Measurements from ENCODE around the gene LOXL1. TPM values are rescaled to one million over a fixed set of nuclear protein-coding genes. Genes with fewer than 3 reads are reported as not detected.

LOXL1 gene
- total RNA-seq, 2 donors from 2014 or later = 2.9 to 8.4 TPM

DNA sequence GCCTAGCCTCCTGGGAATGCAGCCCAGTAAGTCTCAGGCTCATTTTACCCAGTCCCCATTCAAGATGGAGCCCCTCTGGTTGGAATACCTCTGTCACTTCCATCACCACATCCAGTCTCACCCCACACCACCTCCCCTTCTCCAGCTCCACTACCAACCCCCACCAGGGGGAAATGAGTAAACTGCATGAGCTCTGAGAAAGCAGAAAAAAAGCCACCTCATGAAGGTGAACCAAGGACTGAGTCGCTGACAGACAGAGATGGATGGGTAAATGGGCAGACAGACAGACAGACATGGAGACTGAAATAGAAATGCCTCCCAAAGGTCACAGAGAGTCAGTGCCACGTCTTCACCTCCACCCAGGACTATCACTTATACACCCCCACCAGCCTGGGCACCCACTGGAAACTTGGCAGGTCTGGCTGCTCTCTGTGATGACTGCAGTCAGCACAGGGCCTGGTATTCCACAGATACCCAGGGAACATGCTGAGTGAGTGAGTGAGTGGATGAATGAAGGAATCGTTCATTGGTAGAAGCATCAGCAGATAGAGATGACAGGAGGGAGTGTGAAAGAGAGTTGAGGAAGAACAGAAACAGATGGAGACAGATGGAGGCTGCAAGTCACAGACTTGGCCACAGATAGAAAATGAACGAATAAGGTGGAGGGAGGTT is 4.9 kb upstream of the LOXL1 start:
- peaks cover 37% of the 10 kb centered on the region for H3K4me1 Mint-ChIP-seq
- no peaks in the 10 kb centered on the region for H3K27me3 Mint-ChIP-seq
- ATAC-seq = no peak

GRCh38 chr15:73922186-73923151 is 3.8 kb upstream of the LOXL1 start:
- Mint-ChIP-seq H3K4me1 (peaks cover 37% of the 10 kb centered on the region), H3K27me3 (no peaks in the 10 kb centered on the region), H3K27ac (peak overlapping the region; percentile 95), H3K36me3 (ENCODE audit: low read depth) (peaks cover 4% of the 10 kb centered on the region), H3K4me3 (no peak overlapping the region)
- H3K9me3 ChIP-seq (ENCODE audit: control insufficient read depth, low read length, poor library complexity, severe bottlenecking) = no peaks in the 10 kb centered on the region
- ATAC-seq (no peak), DNase-seq (no peak)

More for the DNA sequence above, 4.9 kb upstream of the LOXL1 start:
- peak overlapping the region; percentile 95 for H3K27ac Mint-ChIP-seq
- DNase-seq = no peak
- peaks cover 4% of the 10 kb centered on the region for H3K36me3 Mint-ChIP-seq (ENCODE audit: low read depth)
- H3K4me3 Mint-ChIP-seq = no peak overlapping the region
- no peaks in the 10 kb centered on the region for H3K9me3 ChIP-seq (ENCODE audit: control insufficient read depth, low read length, poor library complexity, severe bottlenecking)

GRCh38 chr15:73923156-73923487 is 3.1 kb upstream of the LOXL1 start:
- Mint-ChIP-seq H3K27ac (peak overlapping the region; percentile 94), H3K4me1 (peaks cover 39% of the 10 kb centered on the region), H3K36me3 (ENCODE audit: low read depth) (peaks cover 2% of the 10 kb centered on the region), H3K4me3 (peak overlapping the region; percentile 63), H3K27me3 (no peaks in the 10 kb centered on the region)
- no peak for ATAC-seq
- DNase-seq = no peak
- H3K9me3 ChIP-seq (ENCODE audit: control insufficient read depth, low read length, poor library complexity, severe bottlenecking) = no peaks in the 10 kb centered on the region

DNA sequence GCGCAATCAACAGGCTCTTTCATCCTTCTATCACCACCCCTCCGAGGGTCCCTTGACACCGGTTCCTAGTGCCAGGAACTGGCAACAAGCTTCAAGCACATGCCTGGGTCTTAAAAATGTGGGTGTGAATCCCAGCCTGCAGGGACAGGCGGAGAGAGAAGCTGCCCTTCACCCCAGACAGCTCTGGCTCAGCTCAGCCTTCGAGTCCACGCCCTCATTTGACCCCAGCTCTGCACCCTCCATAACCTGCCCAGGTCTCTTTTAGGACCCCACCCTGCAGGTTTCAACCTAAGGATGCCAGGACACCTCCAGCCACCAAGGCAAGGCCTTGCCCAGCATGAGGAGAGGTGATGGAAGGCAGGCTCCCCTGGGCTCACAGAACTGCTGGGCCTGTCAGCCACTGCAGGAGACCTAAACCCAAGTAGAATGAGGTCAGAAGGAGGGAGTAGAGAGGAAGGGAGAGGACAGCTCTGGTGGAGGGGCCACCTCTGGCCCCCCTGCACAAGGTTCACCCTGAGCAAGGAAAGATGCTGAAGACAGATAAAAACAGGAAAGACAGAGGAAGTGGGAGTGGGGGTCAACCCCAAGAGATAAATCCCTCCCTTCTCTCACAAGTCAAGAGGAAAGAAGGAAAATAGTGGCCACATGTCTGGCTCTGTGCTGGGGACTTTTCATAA is 2.6 kb upstream of the LOXL1 start:
- ATAC-seq (no peak), DNase-seq (no peak)
- H3K27ac Mint-ChIP-seq = peak overlapping the region; percentile 94
- H3K4me1 Mint-ChIP-seq = peaks cover 41% of the 10 kb centered on the region
- H3K27me3 Mint-ChIP-seq = no peaks in the 10 kb centered on the region
- H3K36me3 Mint-ChIP-seq (ENCODE audit: low read depth) = peaks cover 2% of the 10 kb centered on the region
- H3K4me3 Mint-ChIP-seq = peak overlapping the region; percentile 77
- no peaks in the 10 kb centered on the region for H3K9me3 ChIP-seq (ENCODE audit: control insufficient read depth, low read length, poor library complexity, severe bottlenecking)

- Mint-ChIP-seq H3K4me1 (peaks cover 41% of the 10 kb centered on the region), H3K27ac (peak overlapping the region; percentile 94), H3K36me3 (ENCODE audit: low read depth) (no peaks in the 10 kb centered on the region), H3K27me3 (no peaks in the 10 kb centered on the region), H3K4me3 (peak overlapping the region; percentile 77)
- ATAC-seq (peak; percentile 21), DNase-seq (no peak)
- no peaks in the 10 kb centered on the region for H3K9me3 ChIP-seq (ENCODE audit: control insufficient read depth, low read length, poor library complexity, severe bottlenecking)
Observed at GRCh38 chr15:73924171-73924921, 1.9 kb upstream of the LOXL1 start.

- Mint-ChIP-seq H3K27me3 (no peaks in the 10 kb centered on the region), H3K4me3 (peak overlapping the region; percentile 69), H3K36me3 (ENCODE audit: low read depth) (no peaks in the 10 kb centered on the region), H3K27ac (peak overlapping the region; percentile 94), H3K4me1 (peaks cover 36% of the 10 kb centered on the region)
- ATAC-seq = no peak
- DNase-seq = no peak
- H3K9me3 ChIP-seq (ENCODE audit: control insufficient read depth, low read length, poor library complexity, severe bottlenecking) = no peaks in the 10 kb centered on the region
Observed at GRCh38 chr15:73925848-73926218, 429 bp upstream of the LOXL1 start.

- no peaks in the 10 kb centered on the region for H3K9me3 ChIP-seq (ENCODE audit: control insufficient read depth, low read length, poor library complexity, severe bottlenecking)
- Mint-ChIP-seq H3K36me3 (ENCODE audit: low read depth) (no peaks in the 10 kb centered on the region), H3K4me1 (peaks cover 35% of the 10 kb centered on the region), H3K27ac (no peak overlapping the region), H3K4me3 (peak overlapping the region; percentile 87), H3K27me3 (no peaks in the 10 kb centered on the region)
- peak; percentile 28 for ATAC-seq
- peak in 2 of 3 donors; percentile 27 to 30 for DNase-seq
Observed at GRCh38 chr15:73927003-73927475, 777 bp downstream of the LOXL1 start.

DNA sequence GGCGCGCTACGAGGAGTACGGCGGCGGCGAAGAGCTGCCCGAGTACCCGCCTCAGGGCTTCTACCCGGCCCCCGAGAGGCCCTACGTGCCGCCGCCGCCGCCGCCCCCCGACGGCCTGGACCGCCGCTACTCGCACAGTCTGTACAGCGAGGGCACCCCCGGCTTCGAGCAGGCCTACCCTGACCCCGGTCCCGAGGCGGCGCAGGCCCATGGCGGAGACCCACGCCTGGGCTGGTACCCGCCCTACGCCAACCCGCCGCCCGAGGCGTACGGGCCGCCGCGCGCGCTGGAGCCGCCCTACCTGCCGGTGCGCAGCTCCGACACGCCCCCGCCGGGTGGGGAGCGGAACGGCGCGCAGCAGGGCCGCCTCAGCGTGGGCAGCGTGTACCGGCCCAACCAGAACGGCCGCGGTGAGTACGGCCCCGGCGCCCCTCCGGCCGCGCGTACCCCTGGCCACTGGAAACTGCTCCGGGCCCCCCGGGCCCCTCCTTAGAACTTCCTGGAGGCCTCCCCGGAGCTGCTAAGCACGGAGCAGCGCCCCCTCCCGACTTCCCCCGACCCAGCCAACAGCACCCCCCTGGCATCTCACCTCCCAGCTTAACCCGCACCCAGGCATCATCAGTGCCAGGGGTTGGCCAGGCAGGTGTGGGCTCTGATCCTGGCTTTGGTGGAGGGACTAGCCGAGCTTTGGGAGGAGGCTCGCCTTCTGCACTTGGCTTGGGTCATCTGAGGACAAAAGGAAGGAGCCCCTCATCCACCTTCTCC is 1.4 kb downstream of the LOXL1 start:
- Mint-ChIP-seq H3K4me1 (peaks cover 35% of the 10 kb centered on the region), H3K27ac (peak overlapping the region; percentile 45)
- ATAC-seq = peak; percentile 91

DNA sequence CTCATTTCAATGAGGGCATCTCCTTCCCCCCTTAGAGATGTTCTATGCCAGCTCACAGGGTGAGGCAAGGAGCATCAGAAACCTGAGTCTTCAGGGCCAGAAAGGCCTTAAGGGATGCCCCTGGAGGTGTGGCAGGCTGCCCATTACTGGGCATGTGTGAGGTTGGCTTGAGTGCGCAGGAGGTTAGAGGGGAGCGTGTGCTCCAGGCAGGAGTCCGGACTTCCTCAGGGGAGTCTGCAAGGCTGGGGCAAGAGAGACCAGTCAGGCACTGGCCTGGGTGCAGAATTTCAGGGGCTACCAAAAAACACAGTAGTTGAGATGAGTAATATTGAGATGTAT is 1.9 kb downstream of the LOXL1 start:
- no peaks in the 10 kb centered on the region for H3K9me3 ChIP-seq (ENCODE audit: control insufficient read depth, low read length, poor library complexity, severe bottlenecking)
- H3K36me3 Mint-ChIP-seq (ENCODE audit: low read depth) = no peaks in the 10 kb centered on the region
- H3K4me3 Mint-ChIP-seq = peak overlapping the region; percentile 87
- H3K27ac Mint-ChIP-seq = peak overlapping the region; percentile 45
- peaks cover 32% of the 10 kb centered on the region for H3K4me1 Mint-ChIP-seq
- ATAC-seq = no peak
- no peaks in the 10 kb centered on the region for H3K27me3 Mint-ChIP-seq
- DNase-seq = no peak

More for the DNA sequence above, 1.4 kb downstream of the LOXL1 start:
- Mint-ChIP-seq H3K36me3 (ENCODE audit: low read depth) (no peaks in the 10 kb centered on the region), H3K27me3 (no peaks in the 10 kb centered on the region), H3K4me3 (peak overlapping the region; percentile 87)
- H3K9me3 ChIP-seq (ENCODE audit: control insufficient read depth, low read length, poor library complexity, severe bottlenecking) = no peaks in the 10 kb centered on the region
- DNase-seq = peak; percentile 67 to 79 (median 75)

- no peaks in the 10 kb centered on the region for H3K36me3 Mint-ChIP-seq (ENCODE audit: low read depth)
Observed at GRCh38 chr15:73928971-73929627, 2.8 kb downstream of the LOXL1 start.

GRCh38 chr15:73930371-73930770 is 4.1 kb downstream of the LOXL1 start:
- ATAC-seq = no peak

More at GRCh38 chr15:73928971-73929627, 2.8 kb downstream of the LOXL1 start:
- H3K9me3 ChIP-seq (ENCODE audit: control insufficient read depth, low read length, poor library complexity, severe bottlenecking) = no peaks in the 10 kb centered on the region
- Mint-ChIP-seq H3K27ac (peak overlapping the region; percentile 45), H3K4me3 (peak overlapping the region; percentile 60), H3K27me3 (no peaks in the 10 kb centered on the region), H3K4me1 (peaks cover 25% of the 10 kb centered on the region)
- no peak for DNase-seq
- ATAC-seq = no peak

More at GRCh38 chr15:73930371-73930770, 4.1 kb downstream of the LOXL1 start:
- H3K4me1 Mint-ChIP-seq = peaks cover 26% of the 10 kb centered on the region
- H3K27ac Mint-ChIP-seq = no peak overlapping the region
- no peak for DNase-seq
- H3K9me3 ChIP-seq (ENCODE audit: control insufficient read depth, low read length, poor library complexity, severe bottlenecking) = no peaks in the 10 kb centered on the region
- H3K27me3 Mint-ChIP-seq = no peaks in the 10 kb centered on the region
- H3K36me3 Mint-ChIP-seq (ENCODE audit: low read depth) = no peaks in the 10 kb centered on the region
- H3K4me3 Mint-ChIP-seq = no peak overlapping the region

Measured in T-helper 17 cell (primary cell).